AG04450 (cell line): ENCODE measurements around the gene CRAMP1. TPM values are rescaled to one million over a fixed set of nuclear protein-coding genes. Genes with fewer than 3 reads are reported as not detected.

ENCODE experiments used
- CTCF ChIA-PET: fragments of 300-600, 350-600 bp; formaldehyde crosslinking; extraction: SDS; loops from one replicate; lab custom pipeline; 2022; ENCODE audit warnings: antibody characterized with exemption, inconsistent platforms; lab: Charles Lee
- POLR2A ChIA-PET: fragments of 350-600 bp; formaldehyde crosslinking; extraction: SDS; loops from one replicate; lab custom pipeline; 2021; ENCODE audit warnings: antibody characterized with exemption, inconsistent platforms; lab: Yijun Ruan, JAX
- DNase-seq: peaks from one replicate; pipeline ENCODE4 v3.0.0-alpha.2; 2011; ENCODE audit warnings: low read depth, low spot score
- H3K27ac ChIP-seq: one replicate; pipeline ENCODE4 v1.5.1; 2012; ENCODE audit warnings: low read depth, low read length, control low read depth
- H3K27me3 ChIP-seq: one replicate; pipeline ENCODE4 v1.6.0; 2012; ENCODE audit warnings: low read length; ENCODE audit not compliant: control insufficient read depth, insufficient read depth
- H3K4me3 ChIP-seq: 2 replicates; pipeline ENCODE4 v1.5.1; 2011; ENCODE audit warnings: mild to moderate bottlenecking, low read depth, low read length, control low read depth
- H3K9me3 ChIP-seq: 2 replicates; pipeline ENCODE4 v1.5.1; 2012; ENCODE audit warnings: low read length; ENCODE audit not compliant: control insufficient read depth, insufficient read depth
- polyA plus RNA-seq: library from polyadenylated mRNA; depleted of rRNA; stranded (reverse); fragments of >200 nt; gene quantifications from 2 replicates; pipeline ENCODE4 v1.2.3, GENCODE V29; 2011
- TF ChIP-seq, protein P1 (sequence below): IDR thresholded peaks from 2 replicates; pipeline ENCODE4 v1.5.1; 2011; ENCODE audit warnings: low read depth, low read length, control low read depth, inconsistent platforms

Gene CRAMP1
- polyA plus RNA-seq, 1 experiment: 7.8 TPM

DNA sequence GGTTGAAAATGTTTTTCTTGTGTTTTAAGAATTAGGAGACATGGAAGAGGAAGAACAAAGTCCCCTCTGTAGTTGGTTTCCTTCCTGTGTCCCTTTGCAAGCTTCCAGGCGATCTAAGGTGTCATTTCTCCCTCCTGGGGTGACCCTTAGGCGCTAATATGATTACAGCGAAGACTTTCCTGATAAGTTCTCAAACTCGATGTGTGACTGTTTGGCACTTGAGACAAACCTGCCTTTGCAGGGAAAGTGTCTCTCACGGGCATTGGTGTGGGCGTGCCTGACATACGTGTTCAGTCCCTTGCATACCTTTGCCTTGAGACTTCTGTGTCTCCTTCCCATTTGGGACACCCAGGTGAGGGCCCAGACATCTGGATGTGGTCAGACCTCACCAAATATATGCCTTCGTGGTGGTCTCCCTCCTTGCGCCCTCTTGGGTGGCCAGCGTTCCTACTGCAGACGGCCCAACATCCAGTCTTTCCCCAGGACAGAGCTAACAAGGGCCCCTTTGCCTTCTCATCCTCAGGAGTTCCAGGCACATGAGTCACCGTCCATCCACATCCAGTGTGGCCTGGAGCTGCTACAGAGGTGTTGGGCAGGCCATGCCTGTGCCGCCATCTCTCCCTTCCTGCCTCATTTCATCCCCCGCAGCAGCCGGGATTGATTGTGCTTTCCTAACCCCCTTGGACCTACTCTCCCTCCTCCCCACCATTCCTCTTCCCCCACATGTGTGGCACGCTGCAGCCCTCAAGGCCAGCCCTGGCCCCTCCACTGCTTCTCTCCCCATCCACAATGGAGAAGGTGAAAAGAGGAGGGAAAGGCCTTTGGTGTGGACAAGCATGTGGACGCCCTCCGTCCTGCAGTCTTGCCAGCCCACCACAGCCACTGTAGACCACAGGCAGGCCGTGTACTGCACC is 62.8 kb downstream of the CRAMP1 start:
- CTCF ChIA-PET: interaction anchor here (1.4 kb wide), 1 partner anchor 31 kb away, joined by 6 read pairs; the partner anchor contains the start of gene MAPK8IP3

DNA sequence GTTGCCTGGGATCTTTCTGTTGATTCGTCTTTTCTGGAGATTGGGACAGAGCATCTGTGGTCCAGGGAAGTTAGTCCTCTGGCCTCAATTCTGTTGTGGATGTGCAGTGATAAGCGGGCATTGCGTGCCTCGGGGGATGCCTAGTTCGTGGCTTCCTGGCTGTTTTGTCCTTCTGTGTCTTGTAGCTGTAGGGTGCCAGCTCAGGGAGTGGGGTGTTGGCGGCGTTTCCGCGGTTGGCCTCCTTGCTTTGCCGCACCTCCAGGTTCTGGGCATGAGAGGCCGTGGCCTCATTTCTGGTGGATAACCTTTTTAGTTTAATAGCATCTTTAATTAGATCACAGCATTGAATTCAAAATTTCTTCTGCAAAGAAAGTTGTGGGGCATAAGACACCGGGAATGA is 64.5 kb downstream of the CRAMP1 start:
- no peak for DNase-seq
- H3K27ac ChIP-seq: no peak overlapping the region
- TF ChIP-seq, protein P1, sequence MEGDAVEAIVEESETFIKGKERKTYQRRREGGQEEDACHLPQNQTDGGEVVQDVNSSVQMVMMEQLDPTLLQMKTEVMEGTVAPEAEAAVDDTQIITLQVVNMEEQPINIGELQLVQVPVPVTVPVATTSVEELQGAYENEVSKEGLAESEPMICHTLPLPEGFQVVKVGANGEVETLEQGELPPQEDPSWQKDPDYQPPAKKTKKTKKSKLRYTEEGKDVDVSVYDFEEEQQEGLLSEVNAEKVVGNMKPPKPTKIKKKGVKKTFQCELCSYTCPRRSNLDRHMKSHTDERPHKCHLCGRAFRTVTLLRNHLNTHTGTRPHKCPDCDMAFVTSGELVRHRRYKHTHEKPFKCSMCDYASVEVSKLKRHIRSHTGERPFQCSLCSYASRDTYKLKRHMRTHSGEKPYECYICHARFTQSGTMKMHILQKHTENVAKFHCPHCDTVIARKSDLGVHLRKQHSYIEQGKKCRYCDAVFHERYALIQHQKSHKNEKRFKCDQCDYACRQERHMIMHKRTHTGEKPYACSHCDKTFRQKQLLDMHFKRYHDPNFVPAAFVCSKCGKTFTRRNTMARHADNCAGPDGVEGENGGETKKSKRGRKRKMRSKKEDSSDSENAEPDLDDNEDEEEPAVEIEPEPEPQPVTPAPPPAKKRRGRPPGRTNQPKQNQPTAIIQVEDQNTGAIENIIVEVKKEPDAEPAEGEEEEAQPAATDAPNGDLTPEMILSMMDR: no peak
- ChIA-PET CTCF (interaction anchor here (1.4 to 1.5 kb wide), 2 partner anchors 15 to 29 kb away, joined by 4 to 6 read pairs; partner anchors contain the start of gene MAPK8IP3), POLR2A (interaction anchor here (0.6 kb wide), 1 partner anchor 67 kb away, joined by 3 read pairs; no protein-coding TSS in a partner anchor)
- no peaks in the 10 kb centered on the region; the same call in 1 of the 2 replicates for H3K9me3 ChIP-seq
- H3K4me3 ChIP-seq: no peak overlapping the region
- H3K27me3 ChIP-seq: no peaks in the 10 kb centered on the region

More for the DNA sequence above, 62.8 kb downstream of the CRAMP1 start:
- peak overlapping the region; percentile 3 for H3K27ac ChIP-seq
- peak; percentile 27 for DNase-seq
- no peaks in the 10 kb centered on the region for H3K27me3 ChIP-seq
- no peaks in the 10 kb centered on the region; the same call in 1 of the 2 replicates for H3K9me3 ChIP-seq
- H3K4me3 ChIP-seq: no peak overlapping the region
- TF ChIP-seq, protein P1: no peak
- POLR2A ChIA-PET: interaction anchor here (1.6 kb wide), 1 partner anchor 31 kb away, joined by 7 read pairs; the partner anchor contains the start of gene MAPK8IP3

DNA sequence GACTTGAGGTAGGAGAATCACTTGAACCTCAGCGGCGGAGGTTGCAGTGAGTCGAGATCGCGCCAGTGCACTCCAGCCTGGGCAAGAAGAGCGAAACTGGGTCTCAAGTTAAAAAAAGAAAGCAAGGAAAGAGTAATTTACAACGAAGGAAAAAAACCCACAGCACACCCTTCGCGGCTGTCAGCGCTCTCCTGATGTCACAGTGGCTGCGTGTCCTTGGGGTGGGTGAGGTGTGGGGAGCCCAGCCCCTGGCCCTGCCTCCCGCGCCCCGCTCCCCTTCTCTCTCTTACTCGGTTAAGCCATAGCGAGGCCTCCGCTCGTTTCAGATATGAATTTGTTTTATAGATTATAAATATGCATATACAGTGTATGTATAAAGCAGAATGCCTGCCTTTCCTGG is 65.2 kb downstream of the CRAMP1 start:
- H3K27ac ChIP-seq: no peak overlapping the region
- DNase-seq: no peak
- TF ChIP-seq, protein P1: no peak
- CTCF ChIA-PET: interaction anchor here (0.7 to 1.5 kb wide), 2 partner anchors 14 to 29 kb away, joined by 4 to 5 read pairs; partner anchors contain the start of gene MAPK8IP3
- POLR2A ChIA-PET: interaction anchor here (0.6 to 1.2 kb wide), 5 partner anchors 14 to 183 kb away, joined by 3 to 15 read pairs (median 3); partner anchors contain the start of genes MAPK8IP3, NUBP2 and SPSB3
- H3K4me3 ChIP-seq: no peak overlapping the region
- no peaks in the 10 kb centered on the region; the same call in 1 of the 2 replicates for H3K9me3 ChIP-seq
- H3K27me3 ChIP-seq: no peaks in the 10 kb centered on the region

DNA sequence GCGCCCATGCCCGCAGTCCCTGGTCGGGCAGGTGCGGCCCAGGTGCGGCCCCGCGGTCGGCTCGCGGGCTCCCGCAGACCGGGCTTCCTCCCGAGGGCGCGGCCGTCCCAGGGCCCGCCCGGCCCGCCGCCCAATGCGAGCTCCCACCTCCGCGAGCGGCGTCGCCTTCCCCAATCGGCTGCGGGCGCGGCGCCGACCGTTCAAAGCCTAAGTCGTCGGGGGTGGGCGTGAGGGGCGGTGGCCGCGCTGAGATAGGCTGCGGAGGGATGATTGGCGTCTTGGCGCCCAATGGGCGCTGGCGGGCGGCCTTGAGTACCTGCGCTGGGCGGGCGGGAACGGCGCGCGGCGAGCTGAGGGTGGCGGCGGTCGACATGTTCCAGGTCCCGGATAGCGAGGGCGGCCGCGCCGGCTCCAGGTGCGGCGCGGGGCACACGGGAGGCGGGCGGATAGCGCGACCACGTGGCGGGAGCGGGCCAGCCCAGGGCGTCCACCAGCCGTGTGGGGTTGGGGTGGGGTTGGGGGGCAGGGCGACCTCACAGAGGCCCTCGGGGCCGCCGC is 65.9 kb downstream of the CRAMP1 start, which contains the start of gene JPT2:
Gene JPT2, plus strand, starts transcription at position 338 of the 558 bp plus-strand sequence. Its CDS starts 34 bp downstream, at position 372.
- peak; percentile 88 for DNase-seq
- CTCF ChIA-PET: interaction anchor here (0.7 to 1.5 kb wide), 2 partner anchors 13 to 28 kb away, joined by 4 to 5 read pairs; partner anchors contain the start of gene MAPK8IP3
- TF ChIP-seq, protein P1: no peak
- Histone ChIP-seq H3K27me3 (no peaks in the 10 kb centered on the region), H3K4me3 (peak within 1 kb of the TSS; percentile 87), H3K27ac (peak within 1 kb of the TSS; percentile 65), H3K9me3 (no peaks in the 10 kb centered on the region; the same call in 1 of the 2 replicates)
- POLR2A ChIA-PET: interaction anchor here (0.6 to 1.2 kb wide), 6 partner anchors 13 to 278 kb away, joined by 3 to 15 read pairs (median 4); partner anchors contain the start of genes MAPK8IP3, NUBP2 and SPSB3
